HepG2 (cell line): Measurements from ENCODE around the gene NT5DC4. TPM values are rescaled to one million over a fixed set of nuclear protein-coding genes. Genes with fewer than 3 reads are reported as not detected.

Experiments
- ATAC-seq: fragments of 200-7000 bp; cut with Tn5 transposase; 3 replicates; pipeline ENCODE4 v1.9.1; 2020; ENCODE audit warnings: mild to moderate bottlenecking, moderate library complexity
- BruUV-seq: library from RNA; stranded (reverse); fragments of 400-500 nt; replicated peaks from 2 replicates; lab custom pipeline; 2021; lab: Mats Ljungman, UMichigan
- CTCF ChIA-PET: fragments of 300-600 bp; formaldehyde crosslinking; extraction: SDS; loops from one replicate; lab custom pipeline; 2021; ENCODE audit warnings: low total read pairs, inconsistent platforms, low intra/inter-chr PET ratio; lab: Yijun Ruan, JAX
- POLR2A ChIA-PET: fragments of 350-600 bp; sonication (Branson Sonifier 250); formaldehyde crosslinking; loops from one replicate; lab custom pipeline; 2020; ENCODE audit warnings: antibody characterized with exemption, inconsistent platforms; lab: Yijun Ruan, JAX
- DNase-seq: peaks from one replicate; pipeline ENCODE4 v3.0.0-alpha.2; 2015; ENCODE audit warnings: low spot score
- FAIRE-seq: peaks from 3 replicates; lab custom pipeline; 2011; peaks lifted over from hg19 to GRCh38; lab: Jason Lieb, UNC
- H2AFZ ChIP-seq: one replicate; pipeline ENCODE4 v1.6.1; 2011; ENCODE audit warnings: low read length, inconsistent platforms
- H3K27ac ChIP-seq: fragments of 300-600 bp; 3 replicates; pipeline ENCODE4 v1.8.0; 2011; ENCODE audit warnings: mixed run types, mild to moderate bottlenecking, mixed read lengths, low read length, inconsistent platforms; ENCODE audit not compliant: insufficient read depth; ENCODE audit errors: extremely low read length
- H3K27me3 ChIP-seq, 2 experiments: fragments of 200-600 bp in 1 of 2; 2 replicates in 1 of 2; 3 replicates in 1 of 2; pipeline versions ENCODE4 v1.6.0 to v1.8.0; 2011; ENCODE audit warnings: low read length in 2 of 2, mild to moderate bottlenecking in 2 of 2, moderate library complexity in 2 of 2, inconsistent platforms in 1 of 2; ENCODE audit not compliant: insufficient read depth in 2 of 2, control insufficient read depth in 1 of 2
- H3K36me3 ChIP-seq, 2 experiments: fragments of 200-600 bp in 1 of 2; replicated peaks in 1 of 2; 2 replicates in 1 of 2; 3 replicates in 1 of 2; pipeline versions ENCODE4 v1.5.1 to v1.8.0; 2011; ENCODE audit warnings: low read length in 2 of 2, inconsistent platforms in 1 of 2; ENCODE audit not compliant: insufficient read depth in 2 of 2, control insufficient read depth in 1 of 2
- H3K4me1 ChIP-seq: 2 replicates; pipeline ENCODE4 v1.5.1; 2012; ENCODE audit warnings: low read length, inconsistent platforms; ENCODE audit not compliant: insufficient read depth
- H3K4me2 ChIP-seq: 2 replicates; pipeline ENCODE4 v1.6.0; 2011; ENCODE audit warnings: low read depth, low read length, inconsistent platforms
- H3K4me3 ChIP-seq, 3 experiments: fragments of 200-600 bp in 1 of 3; sonication (generic), shearing (Covaris generic) in 1 of 3; replicated peaks in 1 of 3; 2 replicates each; pipeline ENCODE4 v1.5.1; 2011 to 2016; ENCODE audit warnings: low read length in 3 of 3, inconsistent platforms in 2 of 3, low read depth in 2 of 3, mild to moderate bottlenecking in 2 of 3, control low read depth in 1 of 3, mixed read lengths in 1 of 3; ENCODE audit not compliant: insufficient read depth in 1 of 3
- H3K79me2 ChIP-seq: one replicate; pipeline ENCODE4 v1.6.1; 2011; ENCODE audit warnings: low read length, inconsistent platforms; ENCODE audit not compliant: insufficient read depth
- H3K9ac ChIP-seq: 2 replicates; pipeline ENCODE4 v1.6.0; 2011; ENCODE audit warnings: mild to moderate bottlenecking, low read depth, low read length, inconsistent platforms; ENCODE audit not compliant: insufficient read depth
- H3K9me3 ChIP-seq: 2 replicates; pipeline ENCODE4 v1.5.1; 2012; ENCODE audit warnings: mild to moderate bottlenecking, low read length
- H4K20me1 ChIP-seq: 2 replicates; pipeline ENCODE4 v1.6.0; 2011; ENCODE audit warnings: inconsistent platforms, mild to moderate bottlenecking, low read length, moderate library complexity; ENCODE audit not compliant: insufficient read depth
- GZF1 ChIP-seq: sonication (generic); formaldehyde crosslinking; IDR thresholded peaks from 2 replicates; pipeline ENCODE4 v1.5.1; 2020; ENCODE audit warnings: mild to moderate bottlenecking, missing genetic modification reagents
- KAT2B ChIP-seq: fragments of 150-350 bp; IDR thresholded peaks from 2 replicates; pipeline ENCODE4 v1.6.1; 2014; ENCODE audit warnings: low read depth, low read length, borderline replicate concordance
- MAFF ChIP-seq: IDR thresholded peaks from 2 replicates; pipeline ENCODE4 v1.6.1; 2011; ENCODE audit warnings: low read depth, low read length, improper control_type of control experiment
- MBNL3 ChIP-seq: fragments of 250-450 bp; sonication (Bioruptor Pico); conservative IDR thresholded peaks from 2 replicates; pipeline ENCODE4 v1.8.0; 2022; ENCODE audit warnings: mild to moderate bottlenecking, inconsistent platforms
- RBFOX2 ChIP-seq: fragments of 200-400 bp; formaldehyde crosslinking; IDR thresholded peaks from 2 replicates; pipeline ENCODE4 v1.6.1; 2017; ENCODE audit warnings: low read depth, mild to moderate bottlenecking, low read length
- REPIN1 ChIP-seq: sonication (generic); formaldehyde crosslinking; IDR thresholded peaks from 2 replicates; pipeline ENCODE4 v1.8.0; 2022; ENCODE audit warnings: missing genetic modification reagents, low read depth, mild to moderate bottlenecking, borderline replicate concordance
- SIX1 ChIP-seq: sonication (generic); formaldehyde crosslinking; IDR thresholded peaks from 2 replicates; pipeline ENCODE4 v1.4.0; 2020; ENCODE audit warnings: missing genetic modification reagents, borderline replicate concordance
- SIX4 ChIP-seq: sonication (generic); formaldehyde crosslinking; IDR thresholded peaks from 2 replicates; pipeline ENCODE4 v1.4.0; 2020; ENCODE audit warnings: missing genetic modification reagents
- ZNF256 ChIP-seq: sonication (generic); formaldehyde crosslinking; conservative IDR thresholded peaks from 2 replicates; pipeline ENCODE4 v1.4.0; 2020; ENCODE audit warnings: missing genetic modification reagents
- ZNF678 ChIP-seq: sonication (generic); formaldehyde crosslinking; IDR thresholded peaks from 2 replicates; pipeline ENCODE4 v1.4.0; 2020; ENCODE audit warnings: mild to moderate bottlenecking, missing genetic modification reagents
- ZNF746 ChIP-seq: sonication (generic); formaldehyde crosslinking; IDR thresholded peaks from 2 replicates; pipeline ENCODE4 v1.8.0; 2022; ENCODE audit warnings: mild to moderate bottlenecking, missing genetic modification reagents
- WGBS: methylation state at CpG from one replicate; pipeline ENCODE4 v1.1.6; 2017; ENCODE audit warnings: low lambda C conversion rate; 5-methylcytosine and 5-hydroxymethylcytosine counted together
- in situ Hi-C: cut with HindIII; loops from 2 replicates; pipeline ENCODE4 v1.10.0; 2017; ENCODE audit warnings: low pct_unique_long_range_greater_than_20kb; ENCODE audit not compliant: extremely low pct_ligation_motif_present
- intact Hi-C: fragments of 100-400 bp; cut with micrococcal nuclease; formaldehyde crosslinking; loops from one replicate; pipeline ENCODE4 v1.10.0; 2022; ENCODE audit not compliant: unreplicated experiment
- polyA plus RNA-seq, 8 experiments: library from polyadenylated mRNA; depleted of rRNA in 3 of 8; stranded (reverse) in 7 of 8; unstranded in 1 of 8; fragments of >200 nt; fragmentation: Illumina TruSeq in 4 of 8; extraction: Trizol in 4 of 8; gene quantifications; 2 replicates each; pipeline versions ENCODE4 v1.2.1 to v1.2.3, GENCODE V29; 2011 to 2016; ENCODE audit warnings: low read depth in 4 of 8, missing spikeins in 1 of 8, mixed read lengths in 1 of 8; ENCODE audit not compliant: insufficient read depth in 1 of 8
- total RNA-seq, 5 experiments: library from RNA; depleted of rRNA; stranded (reverse); fragments of >200 nt; fragmentation: Illumina TruSeq; extraction: Trizol; gene quantifications; 2 replicates each; pipeline ENCODE4 v1.2.3, GENCODE V29; 2016; ENCODE audit warnings: low read depth in 1 of 5
- TF ChIP-seq, protein P1 (sequence below): sonication (generic); formaldehyde crosslinking; conservative IDR thresholded peaks from 2 replicates; pipeline ENCODE4 v1.4.0; 2020; ENCODE audit warnings: mild to moderate bottlenecking, missing genetic modification reagents, moderate library complexity
- TF ChIP-seq, protein P2 (sequence below): sonication (generic); formaldehyde crosslinking; IDR thresholded peaks from 2 replicates; pipeline ENCODE4 v1.5.1; 2020; ENCODE audit warnings: missing genetic modification reagents, mild to moderate bottlenecking, borderline replicate concordance
- TF ChIP-seq, protein P3 (sequence below): sonication (generic); formaldehyde crosslinking; IDR thresholded peaks from 2 replicates; pipeline ENCODE4 v1.8.0; 2022; ENCODE audit warnings: mild to moderate bottlenecking, missing genetic modification reagents; ENCODE audit not compliant: insufficient replicate concordance

Gene NT5DC4
- total and polyA plus RNA-seq, 2 of the 13 experiments (the other 11 are each of a cell fraction or from before 2014, with no cell fraction given) = 0.04 to 4.2 TPM

DNA sequence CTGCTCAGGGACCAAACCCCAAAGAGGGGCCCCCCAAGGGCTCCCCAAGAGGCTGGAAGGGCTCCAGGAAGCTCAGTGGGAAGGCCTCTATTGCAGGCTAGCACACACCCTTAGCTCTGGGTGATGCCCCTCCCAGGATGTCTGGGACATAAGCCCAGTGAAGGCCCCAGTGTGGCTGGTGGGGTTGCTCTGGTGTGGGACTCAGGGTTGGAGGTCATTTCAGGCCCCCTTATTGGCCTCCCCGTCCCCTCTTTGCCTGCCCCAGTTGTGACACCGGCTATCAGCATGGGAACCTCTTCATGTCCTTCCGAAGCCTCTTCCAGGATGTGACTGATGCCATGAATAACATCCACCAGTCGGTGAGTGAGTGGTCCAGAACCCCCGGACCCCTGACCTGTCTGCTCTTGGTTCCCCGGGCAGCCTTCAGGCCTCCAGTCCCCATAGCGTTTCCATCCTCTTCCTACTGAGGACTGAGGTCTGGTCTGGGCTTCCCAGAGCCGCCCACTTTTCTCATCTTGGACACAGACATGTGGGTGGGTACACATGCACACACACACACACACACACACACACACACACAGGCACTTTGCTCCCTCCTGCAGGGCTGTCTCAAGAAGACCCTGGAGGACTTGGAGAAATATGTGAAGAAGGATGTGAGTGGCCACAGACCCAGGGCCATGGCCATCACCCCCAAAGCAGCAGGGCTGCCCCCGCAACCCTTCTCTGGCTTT is 2.2 kb downstream of the NT5DC4 start:
- in situ Hi-C loops (loop anchor here (5.0 kb wide), 2 partner anchors 96 to 121 kb away; no protein-coding TSS in a partner anchor), intact Hi-C loops (loop anchor here (10.0 kb wide), 1 partner anchor 458 kb away; no protein-coding TSS in a partner anchor)
- WGBS = 56% methylated on average over 8 of the region's 9 CpGs
- H3K9me3 ChIP-seq = no peaks in the 10 kb centered on the region
- H4K20me1 ChIP-seq = no peaks in the 10 kb centered on the region
- no peak for DNase-seq
- peaks cover 0 to 33% of the 10 kb centered on the region in 2 experiments for H3K27me3 ChIP-seq
- no peak overlapping the region for H3K4me2 ChIP-seq
- H2AFZ ChIP-seq = no peak overlapping the region
- BruUV-seq = no TSS peak
- no peak overlapping the region for H3K9ac ChIP-seq
- no peak overlapping the region for H3K4me3 ChIP-seq
- FAIRE-seq = no peak
- no peak overlapping the region for H3K27ac ChIP-seq
- ATAC-seq = no peak
- no peaks in the 10 kb centered on the region for H3K36me3 ChIP-seq
- H3K4me1 ChIP-seq = peaks cover 23% of the 10 kb centered on the region
- CTCF ChIA-PET = interaction anchor here (4.9 kb wide), 1 partner anchor 122 kb away, joined by 96 read pairs; no protein-coding TSS in a partner anchor
- H3K79me2 ChIP-seq = no peaks in the 10 kb centered on the region
- POLR2A ChIA-PET = interaction anchor here (1.2 to 4.2 kb wide), 2 partner anchors 78 to 139 kb away, joined by 4 to 30 read pairs; partner anchors contain the start of genes CHCHD5 and SLC20A1
- TF ChIP-seq RBFOX2 (no peak), MAFF (no peak), ZNF746 (CRISPR knock-in tag) (no peak), REPIN1 (CRISPR knock-in tag) (no peak), MBNL3 (CRISPR knock-in tag) (no peak), SIX4 (CRISPR knock-in tag) (no peak), GZF1 (CRISPR knock-in tag) (no peak), KAT2B (no peak), ZNF256 (CRISPR knock-in tag) (no peak), SIX1 (CRISPR knock-in tag) (no peak), ZNF678 (CRISPR knock-in tag) (no peak)
- TF ChIP-seq, protein P1, sequence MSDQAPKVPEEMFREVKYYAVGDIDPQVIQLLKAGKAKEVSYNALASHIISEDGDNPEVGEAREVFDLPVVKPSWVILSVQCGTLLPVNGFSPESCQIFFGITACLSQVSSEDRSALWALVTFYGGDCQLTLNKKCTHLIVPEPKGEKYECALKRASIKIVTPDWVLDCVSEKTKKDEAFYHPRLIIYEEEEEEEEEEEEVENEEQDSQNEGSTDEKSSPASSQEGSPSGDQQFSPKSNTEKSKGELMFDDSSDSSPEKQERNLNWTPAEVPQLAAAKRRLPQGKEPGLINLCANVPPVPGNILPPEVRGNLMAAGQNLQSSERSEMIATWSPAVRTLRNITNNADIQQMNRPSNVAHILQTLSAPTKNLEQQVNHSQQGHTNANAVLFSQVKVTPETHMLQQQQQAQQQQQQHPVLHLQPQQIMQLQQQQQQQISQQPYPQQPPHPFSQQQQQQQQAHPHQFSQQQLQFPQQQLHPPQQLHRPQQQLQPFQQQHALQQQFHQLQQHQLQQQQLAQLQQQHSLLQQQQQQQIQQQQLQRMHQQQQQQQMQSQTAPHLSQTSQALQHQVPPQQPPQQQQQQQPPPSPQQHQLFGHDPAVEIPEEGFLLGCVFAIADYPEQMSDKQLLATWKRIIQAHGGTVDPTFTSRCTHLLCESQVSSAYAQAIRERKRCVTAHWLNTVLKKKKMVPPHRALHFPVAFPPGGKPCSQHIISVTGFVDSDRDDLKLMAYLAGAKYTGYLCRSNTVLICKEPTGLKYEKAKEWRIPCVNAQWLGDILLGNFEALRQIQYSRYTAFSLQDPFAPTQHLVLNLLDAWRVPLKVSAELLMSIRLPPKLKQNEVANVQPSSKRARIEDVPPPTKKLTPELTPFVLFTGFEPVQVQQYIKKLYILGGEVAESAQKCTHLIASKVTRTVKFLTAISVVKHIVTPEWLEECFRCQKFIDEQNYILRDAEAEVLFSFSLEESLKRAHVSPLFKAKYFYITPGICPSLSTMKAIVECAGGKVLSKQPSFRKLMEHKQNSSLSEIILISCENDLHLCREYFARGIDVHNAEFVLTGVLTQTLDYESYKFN (CRISPR knock-in tag) = no peak
- TF ChIP-seq, protein P2, sequence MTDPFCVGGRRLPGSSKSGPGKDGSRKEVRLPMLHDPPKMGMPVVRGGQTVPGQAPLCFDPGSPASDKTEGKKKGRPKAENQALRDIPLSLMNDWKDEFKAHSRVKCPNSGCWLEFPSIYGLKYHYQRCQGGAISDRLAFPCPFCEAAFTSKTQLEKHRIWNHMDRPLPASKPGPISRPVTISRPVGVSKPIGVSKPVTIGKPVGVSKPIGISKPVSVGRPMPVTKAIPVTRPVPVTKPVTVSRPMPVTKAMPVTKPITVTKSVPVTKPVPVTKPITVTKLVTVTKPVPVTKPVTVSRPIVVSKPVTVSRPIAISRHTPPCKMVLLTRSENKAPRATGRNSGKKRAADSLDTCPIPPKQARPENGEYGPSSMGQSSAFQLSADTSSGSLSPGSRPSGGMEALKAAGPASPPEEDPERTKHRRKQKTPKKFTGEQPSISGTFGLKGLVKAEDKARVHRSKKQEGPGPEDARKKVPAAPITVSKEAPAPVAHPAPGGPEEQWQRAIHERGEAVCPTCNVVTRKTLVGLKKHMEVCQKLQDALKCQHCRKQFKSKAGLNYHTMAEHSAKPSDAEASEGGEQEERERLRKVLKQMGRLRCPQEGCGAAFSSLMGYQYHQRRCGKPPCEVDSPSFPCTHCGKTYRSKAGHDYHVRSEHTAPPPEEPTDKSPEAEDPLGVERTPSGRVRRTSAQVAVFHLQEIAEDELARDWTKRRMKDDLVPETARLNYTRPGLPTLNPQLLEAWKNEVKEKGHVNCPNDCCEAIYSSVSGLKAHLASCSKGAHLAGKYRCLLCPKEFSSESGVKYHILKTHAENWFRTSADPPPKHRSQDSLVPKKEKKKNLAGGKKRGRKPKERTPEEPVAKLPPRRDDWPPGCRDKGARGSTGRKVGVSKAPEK (CRISPR knock-in tag) = no peak
- TF ChIP-seq, protein P3, sequence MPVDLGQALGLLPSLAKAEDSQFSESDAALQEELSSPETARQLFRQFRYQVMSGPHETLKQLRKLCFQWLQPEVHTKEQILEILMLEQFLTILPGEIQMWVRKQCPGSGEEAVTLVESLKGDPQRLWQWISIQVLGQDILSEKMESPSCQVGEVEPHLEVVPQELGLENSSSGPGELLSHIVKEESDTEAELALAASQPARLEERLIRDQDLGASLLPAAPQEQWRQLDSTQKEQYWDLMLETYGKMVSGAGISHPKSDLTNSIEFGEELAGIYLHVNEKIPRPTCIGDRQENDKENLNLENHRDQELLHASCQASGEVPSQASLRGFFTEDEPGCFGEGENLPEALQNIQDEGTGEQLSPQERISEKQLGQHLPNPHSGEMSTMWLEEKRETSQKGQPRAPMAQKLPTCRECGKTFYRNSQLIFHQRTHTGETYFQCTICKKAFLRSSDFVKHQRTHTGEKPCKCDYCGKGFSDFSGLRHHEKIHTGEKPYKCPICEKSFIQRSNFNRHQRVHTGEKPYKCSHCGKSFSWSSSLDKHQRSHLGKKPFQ (CRISPR knock-in tag) = no peak
